PFSK-1 (cell line): ENCODE measurements around the gene CYP2D6.

Source experiments
- FOXP2 ChIP-seq: optimal IDR thresholded peaks from 2 replicates; pipeline ENCODE3; 2011; ENCODE audit warnings: borderline replicate concordance, control low read depth, inconsistent platforms; ENCODE audit not compliant: insufficient read depth; ENCODE audit errors: extremely low read length, extremely low read depth
- POLR2AphosphoS5 ChIP-seq: IDR thresholded peaks from 2 replicates; pipeline ENCODE4 v1.6.1; 2012; ENCODE audit warnings: low read depth, mild to moderate bottlenecking, control low read depth, low read length, moderate library complexity
- SIN3A ChIP-seq: IDR thresholded peaks from 2 replicates; pipeline ENCODE4 v1.6.1; 2012; ENCODE audit warnings: mild to moderate bottlenecking, low read length, moderate library complexity, borderline replicate concordance; ENCODE audit not compliant: insufficient read depth
- TAF1 ChIP-seq: IDR thresholded peaks from 2 replicates; pipeline ENCODE4 v1.6.1; 2012; ENCODE audit warnings: low read length, control low read depth, borderline replicate concordance; ENCODE audit not compliant: insufficient read depth
- TF ChIP-seq, protein P1 (sequence below), 2 experiments: IDR thresholded peaks; 2 replicates each; pipeline versions ENCODE4 v1.6.1 to v1.8.0; 2011 to 2012; ENCODE audit warnings: low read depth in 2 of 2, low read length in 2 of 2, control low read depth in 1 of 2, inconsistent platforms in 1 of 2, mild to moderate bottlenecking in 1 of 2, moderate library complexity in 1 of 2; ENCODE audit not compliant: insufficient read depth in 1 of 2

CYP2D6 gene

DNA sequence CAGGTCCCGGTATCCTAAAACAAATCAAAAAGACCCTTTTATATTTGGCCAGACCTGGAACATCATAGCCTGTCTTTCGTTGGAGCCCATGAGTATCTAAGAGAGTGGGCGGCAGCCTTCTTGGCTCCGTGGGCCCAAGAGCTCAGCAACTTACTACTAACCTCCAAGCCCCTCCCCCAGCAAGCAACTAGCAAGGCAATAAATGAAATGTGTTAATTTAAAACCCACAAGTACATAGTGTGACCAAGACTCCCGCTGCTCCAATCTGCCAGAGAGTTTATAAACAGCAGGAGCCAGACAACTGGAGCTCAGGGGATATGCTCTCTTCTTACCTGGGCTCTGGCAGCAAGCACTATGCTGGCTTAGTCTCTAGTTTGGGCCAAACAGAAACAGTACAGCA is 40.8 kb upstream of the CYP2D6 start:
- no peak for TF ChIP-seq SIN3A
- TF ChIP-seq POLR2AphosphoS5: no peak
- TF ChIP-seq, protein P1, sequence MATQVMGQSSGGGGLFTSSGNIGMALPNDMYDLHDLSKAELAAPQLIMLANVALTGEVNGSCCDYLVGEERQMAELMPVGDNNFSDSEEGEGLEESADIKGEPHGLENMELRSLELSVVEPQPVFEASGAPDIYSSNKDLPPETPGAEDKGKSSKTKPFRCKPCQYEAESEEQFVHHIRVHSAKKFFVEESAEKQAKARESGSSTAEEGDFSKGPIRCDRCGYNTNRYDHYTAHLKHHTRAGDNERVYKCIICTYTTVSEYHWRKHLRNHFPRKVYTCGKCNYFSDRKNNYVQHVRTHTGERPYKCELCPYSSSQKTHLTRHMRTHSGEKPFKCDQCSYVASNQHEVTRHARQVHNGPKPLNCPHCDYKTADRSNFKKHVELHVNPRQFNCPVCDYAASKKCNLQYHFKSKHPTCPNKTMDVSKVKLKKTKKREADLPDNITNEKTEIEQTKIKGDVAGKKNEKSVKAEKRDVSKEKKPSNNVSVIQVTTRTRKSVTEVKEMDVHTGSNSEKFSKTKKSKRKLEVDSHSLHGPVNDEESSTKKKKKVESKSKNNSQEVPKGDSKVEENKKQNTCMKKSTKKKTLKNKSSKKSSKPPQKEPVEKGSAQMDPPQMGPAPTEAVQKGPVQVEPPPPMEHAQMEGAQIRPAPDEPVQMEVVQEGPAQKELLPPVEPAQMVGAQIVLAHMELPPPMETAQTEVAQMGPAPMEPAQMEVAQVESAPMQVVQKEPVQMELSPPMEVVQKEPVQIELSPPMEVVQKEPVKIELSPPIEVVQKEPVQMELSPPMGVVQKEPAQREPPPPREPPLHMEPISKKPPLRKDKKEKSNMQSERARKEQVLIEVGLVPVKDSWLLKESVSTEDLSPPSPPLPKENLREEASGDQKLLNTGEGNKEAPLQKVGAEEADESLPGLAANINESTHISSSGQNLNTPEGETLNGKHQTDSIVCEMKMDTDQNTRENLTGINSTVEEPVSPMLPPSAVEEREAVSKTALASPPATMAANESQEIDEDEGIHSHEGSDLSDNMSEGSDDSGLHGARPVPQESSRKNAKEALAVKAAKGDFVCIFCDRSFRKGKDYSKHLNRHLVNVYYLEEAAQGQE (IDR thresholded peaks at IDR 0.05; ENCODE audit: insufficient read depth in 1 of 2, low read depth in 2 of 2, low read length in 2 of 2): no peak
- no peak for TF ChIP-seq FOXP2
- TF ChIP-seq TAF1: no peak

GRCh38 chr22:42170946-42171345 is 40.3 kb upstream of the CYP2D6 start:
- TF ChIP-seq SIN3A (no peak), FOXP2 (no peak), POLR2AphosphoS5 (no peak), TAF1 (no peak)
- TF ChIP-seq, protein P1 (IDR thresholded peaks at IDR 0.05; ENCODE audit: insufficient read depth in 1 of 2, low read depth in 2 of 2, low read length in 2 of 2): no peak

DNA sequence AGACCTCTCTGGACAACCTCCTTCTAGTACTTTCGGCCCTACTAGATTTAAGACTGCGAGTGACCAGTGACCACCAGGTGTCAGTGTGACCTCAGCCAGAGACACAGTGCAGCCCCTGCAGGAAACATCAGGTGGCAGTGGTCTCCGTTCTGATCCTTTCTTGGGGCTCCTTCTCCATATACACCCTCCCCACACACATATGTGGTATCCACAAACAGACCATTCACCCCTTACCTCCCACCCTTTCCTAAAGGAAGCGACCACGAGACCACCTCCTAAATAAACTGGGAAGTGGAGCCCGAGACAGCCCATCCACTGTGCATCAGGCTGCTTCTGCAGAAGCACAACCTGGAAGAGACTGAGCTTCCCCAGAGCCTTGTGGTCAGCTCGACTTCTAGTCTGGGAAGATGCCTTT is 38.5 kb upstream of the CYP2D6 start:
- TF ChIP-seq, protein P1 (IDR thresholded peaks at IDR 0.05; ENCODE audit: insufficient read depth in 1 of 2, low read depth in 2 of 2, low read length in 2 of 2): no peak
- TF ChIP-seq FOXP2: no peak
- no peak for TF ChIP-seq TAF1
- TF ChIP-seq POLR2AphosphoS5: no peak
- no peak for TF ChIP-seq SIN3A

GRCh38 chr22:42168476-42168875 is 37.9 kb upstream of the CYP2D6 start:
- TF ChIP-seq, protein P1 (IDR thresholded peaks at IDR 0.05; ENCODE audit: insufficient read depth in 1 of 2, low read depth in 2 of 2, low read length in 2 of 2): no peak
- no peak for TF ChIP-seq SIN3A

DNA sequence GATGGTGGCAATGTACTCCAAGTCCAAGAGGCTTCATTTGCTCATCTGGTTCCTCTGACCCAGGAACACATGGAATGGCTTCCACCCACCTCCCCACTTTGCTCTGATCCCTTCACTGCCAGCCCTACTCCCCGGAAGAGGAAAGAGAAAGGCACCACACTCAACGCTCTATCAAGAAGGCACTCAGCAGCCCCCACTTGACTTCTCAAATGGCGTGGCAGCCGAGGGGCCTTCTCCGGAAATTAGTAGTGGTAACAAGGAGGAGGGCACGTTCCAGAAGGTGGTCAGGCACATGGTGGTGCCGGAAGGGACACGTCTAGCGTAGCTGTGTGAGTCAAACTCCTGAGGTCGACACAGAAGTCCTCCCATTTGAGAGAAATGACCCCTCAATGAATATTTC is 36.5 kb upstream of the CYP2D6 start:
- TF ChIP-seq FOXP2 (no peak), TAF1 (no peak), POLR2AphosphoS5 (no peak), SIN3A (no peak)
- TF ChIP-seq, protein P1 (IDR thresholded peaks at IDR 0.05; ENCODE audit: insufficient read depth in 1 of 2, low read depth in 2 of 2, low read length in 2 of 2): no peak
